HG03558 (cell line): ENCODE data around the gene NFATC1.

ENCODE experiments used
- ATAC-seq: cut with Tn5 transposase; IDR thresholded peaks from one replicate; pipeline ENCODE4 v1.9.1; 2021; ENCODE audit warnings: moderate number of reproducible peaks; ENCODE audit not compliant: unreplicated experiment; ENCODE audit errors: extremely low read depth

NFATC1 gene

GRCh38 chr18:79420033-79420745 lies 24.5 kb downstream of the NFATC1 start:
- ATAC-seq: no peak

GRCh38 chr18:79421275-79421857 lies 25.6 kb downstream of the NFATC1 start:
- no peak for ATAC-seq

GRCh38 chr18:79422022-79422782 lies 26.5 kb downstream of the NFATC1 start:
- peak; percentile 77 for ATAC-seq

GRCh38 chr18:79422783-79423165 lies 27.0 kb downstream of the NFATC1 start:
- ATAC-seq: no peak

- ATAC-seq: no peak
These were observed 27.7 kb downstream of the NFATC1 start for GRCh38 chr18:79423211-79424007.

- ATAC-seq: no peak
These were observed 28.4 kb downstream of the NFATC1 start for GRCh38 chr18:79424008-79424565.

- ATAC-seq: no peak
These were observed 29.3 kb downstream of the NFATC1 start for GRCh38 chr18:79424880-79425568.

- ATAC-seq: no peak
These were observed 29.8 kb downstream of the NFATC1 start for GRCh38 chr18:79425569-79425886.

GRCh38 chr18:79426376-79427300 lies 30.9 kb downstream of the NFATC1 start:
- no peak for ATAC-seq

- ATAC-seq: no peak
These were observed 31.9 kb downstream of the NFATC1 start for GRCh38 chr18:79427368-79428225.

- ATAC-seq: no peak
These were observed 32.6 kb downstream of the NFATC1 start for GRCh38 chr18:79428287-79428686.

GRCh38 chr18:79429381-79429780 lies 33.7 kb downstream of the NFATC1 start:
- ATAC-seq: no peak

GRCh38 chr18:79429785-79430281 lies 34.1 kb downstream of the NFATC1 start:
- ATAC-seq: no peak

- no peak for ATAC-seq
These were observed 36.8 kb downstream of the NFATC1 start for GRCh38 chr18:79432376-79433120.

GRCh38 chr18:79433431-79433830 lies 37.7 kb downstream of the NFATC1 start:
- ATAC-seq: no peak

GRCh38 chr18:79434607-79435401 lies 39.1 kb downstream of the NFATC1 start:
- ATAC-seq: no peak
